HCT116 (cell line): ENCODE results near the gene FBXW2. TPM values are rescaled to one million over a fixed set of nuclear protein-coding genes. Genes with fewer than 3 reads are reported as not detected.

Experiments
- ATAC-seq: fragments of 200-7000 bp; cut with Tn5 transposase; 2 replicates; pipeline ENCODE4 v1.9.1; 2020; ENCODE audit warnings: mild to moderate bottlenecking, moderate library complexity
- BruUV-seq: library from RNA; stranded (reverse); fragments of 400-500 nt; replicated peaks from 2 replicates; lab custom pipeline; 2021; lab: Mats Ljungman, UMichigan
- CTCF ChIA-PET: fragments of 300-600 bp; sonication (Branson Sonifier 250); formaldehyde crosslinking; loops from one replicate; lab custom pipeline; 2021; ENCODE audit warnings: antibody characterized with exemption; lab: Charles Lee
- POLR2A ChIA-PET: fragments of 300-600, 350-600 bp; sonication (Branson Sonifier 250); formaldehyde crosslinking; loops from one replicate; lab custom pipeline; 2021; ENCODE audit warnings: antibody characterized with exemption; lab: Charles Lee
- RAD21 ChIA-PET, 2 experiments: fragments of 300-600 bp; sonication (Branson Sonifier 250); formaldehyde crosslinking; loops; one replicate each; lab custom pipeline; 2023; ENCODE audit warnings: low total read pairs in 2 of 2; ENCODE audit not compliant: uncharacterized antibody in 2 of 2, unreplicated experiment in 2 of 2, low non-redundant PET in 1 of 2; lab: Charles Lee
- DNase-seq: peaks from one replicate; pipeline ENCODE4 v3.0.0-alpha.2; 2010; ENCODE audit warnings: low read depth, low spot score
- H2AFZ ChIP-seq: fragments of 200-600 bp; shearing (Covaris generic), sonication (generic); 2 replicates; pipeline ENCODE4 v1.6.1; 2017; ENCODE audit warnings: low read depth, mixed run types, mixed read lengths, antibody characterized with exemption, low read length; ENCODE audit not compliant: poor library complexity, severe bottlenecking
- H3K27ac ChIP-seq: 2 replicates; pipeline ENCODE4 v1.5.1; 2012; ENCODE audit warnings: low read depth, low read length
- H3K27me3 ChIP-seq: fragments of 200-600 bp; sonication (generic); 2 replicates; pipeline ENCODE4 v1.6.1; 2016; ENCODE audit warnings: mixed run types, low read length, mixed read lengths; ENCODE audit not compliant: insufficient read depth
- H3K36me3 ChIP-seq, 2 experiments: fragments of 200-500 bp in 1 of 2; fragments of 200-600 bp in 1 of 2; sonication (Bioruptor generic) in 1 of 2; sonication (generic) in 1 of 2; 2 replicates each; pipeline versions ENCODE4 v1.5.1 to v1.6.1; 2014 to 2016; ENCODE audit warnings: low read length in 2 of 2, inconsistent platforms in 1 of 2, mixed read lengths in 1 of 2, mixed run types in 1 of 2; ENCODE audit not compliant: insufficient read depth in 2 of 2, control insufficient read depth in 1 of 2
- H3K4me1 ChIP-seq, 2 experiments: fragments of 200-600 bp in 1 of 2; sonication (generic) in 1 of 2; 2 replicates each; pipeline versions ENCODE4 v1.5.1 to v1.6.1; 2012 to 2017; ENCODE audit warnings: low read length in 2 of 2, inconsistent platforms in 1 of 2, mild to moderate bottlenecking in 1 of 2, mixed read lengths in 1 of 2, mixed run types in 1 of 2, moderate library complexity in 1 of 2; ENCODE audit not compliant: insufficient read depth in 2 of 2, control insufficient read depth in 1 of 2
- H3K4me2 ChIP-seq: fragments of 200-600 bp; sonication (generic); 2 replicates; pipeline ENCODE4 v1.6.1; 2017; ENCODE audit warnings: mixed run types, low read length, mixed read lengths
- H3K4me3 ChIP-seq, 2 experiments: fragments of 200-600 bp in 1 of 2; sonication (generic) in 1 of 2; replicated peaks in 1 of 2; 2 replicates each; pipeline ENCODE4 v1.5.1; 2011 to 2016; ENCODE audit warnings: low read length in 2 of 2, control low read depth in 1 of 2, low read depth in 1 of 2, mild to moderate bottlenecking in 1 of 2, mixed read lengths in 1 of 2, mixed run types in 1 of 2
- H3K79me2 ChIP-seq: fragments of 200-600 bp; sonication (generic); 2 replicates; pipeline ENCODE4 v1.6.1; 2017; ENCODE audit warnings: mild to moderate bottlenecking, mixed run types, low read length, moderate library complexity, mixed read lengths; ENCODE audit not compliant: insufficient read depth
- H3K9ac ChIP-seq: fragments of 200-600 bp; sonication (generic); 2 replicates; pipeline ENCODE4 v1.6.1; 2016; ENCODE audit warnings: low read length, mixed read lengths
- H3K9me2 ChIP-seq: fragments of 200-600 bp; sonication (generic), shearing (Covaris generic); 2 replicates; pipeline ENCODE4 v1.6.1; 2017; ENCODE audit warnings: mixed run types, mild to moderate bottlenecking, moderate library complexity; ENCODE audit not compliant: insufficient read depth
- H3K9me3 ChIP-seq, 2 experiments: fragments of 200-500 bp in 1 of 2; fragments of 200-600 bp in 1 of 2; sonication (Bioruptor generic) in 1 of 2; sonication (generic) in 1 of 2; 2 replicates each; pipeline ENCODE4 v1.6.1; 2014 to 2017; ENCODE audit warnings: low read length in 2 of 2, mixed read lengths in 2 of 2, inconsistent platforms in 1 of 2, low read depth in 1 of 2, mild to moderate bottlenecking in 1 of 2, mixed run types in 1 of 2, moderate library complexity in 1 of 2; ENCODE audit not compliant: control insufficient read depth in 1 of 2, insufficient read depth in 1 of 2
- H4K20me1 ChIP-seq: fragments of 200-600 bp; sonication (generic), shearing (Covaris generic); 2 replicates; pipeline ENCODE4 v1.6.1; 2017; ENCODE audit warnings: mixed run types, mild to moderate bottlenecking, moderate library complexity; ENCODE audit not compliant: insufficient read depth
- CBX3 ChIP-seq: IDR thresholded peaks from 2 replicates; pipeline ENCODE4 v1.6.1; 2012; ENCODE audit warnings: low read depth
- CEBPB ChIP-seq: IDR thresholded peaks from 2 replicates; pipeline ENCODE4 v1.6.1; 2012; ENCODE audit warnings: low read depth
- EGR1 ChIP-seq: IDR thresholded peaks from 2 replicates; pipeline ENCODE4 v1.6.1; 2012; ENCODE audit warnings: low read depth
- EZH2 ChIP-seq: fragments of 200-600 bp; sonication (generic); IDR thresholded peaks from 2 replicates; pipeline ENCODE4 v1.6.1; 2017; ENCODE audit warnings: antibody characterized with exemption, mixed run types
- POLR2A ChIP-seq: IDR thresholded peaks from 2 replicates; pipeline ENCODE4 v1.7.0; 2011; ENCODE audit warnings: borderline replicate concordance; ENCODE audit not compliant: insufficient read depth, insufficient read length; ENCODE audit errors: extremely low read depth
- RAD21 ChIP-seq: IDR thresholded peaks from 2 replicates; pipeline ENCODE4 v1.6.1; 2012; ENCODE audit warnings: low read depth, mild to moderate bottlenecking
- REST ChIP-seq: IDR thresholded peaks from 2 replicates; pipeline ENCODE4 v1.6.1; 2012; ENCODE audit warnings: low read depth
- SRF ChIP-seq: IDR thresholded peaks from 2 replicates; pipeline ENCODE4 v1.6.1; 2012; ENCODE audit warnings: low read depth
- YY1 ChIP-seq: IDR thresholded peaks from 2 replicates; pipeline ENCODE4 v1.6.1; 2011; ENCODE audit warnings: low read length, low read depth, moderate library complexity, mild to moderate bottlenecking; ENCODE audit not compliant: insufficient replicate concordance; ENCODE audit errors: extremely low read depth
- intact Hi-C: fragments of 100-400 bp; cut with micrococcal nuclease; formaldehyde crosslinking; loops from 2 replicates; pipeline ENCODE4 v1.10.0; 2022
- total RNA-seq: library from RNA; stranded (reverse); gene quantifications from one replicate; pipeline ENCODE4 v1.2.1, GENCODE V29; 2021; ENCODE audit not compliant: unreplicated experiment

Gene FBXW2
- total RNA-seq, 1 experiment from 2014 or later, result 59.6 TPM

GRCh38 chr9:120726484-120726883 lies 66.7 kb downstream of the FBXW2 start:
- H3K9ac ChIP-seq, result no peak overlapping the region
- no peaks in the 10 kb centered on the region for H3K9me2 ChIP-seq
- no peak overlapping the region for H3K4me2 ChIP-seq
- ATAC-seq, result no peak
- CTCF ChIA-PET, result no interaction called here
- H3K79me2 ChIP-seq, result no peaks in the 10 kb centered on the region
- no peaks in the 10 kb centered on the region for H3K36me3 ChIP-seq
- no peaks in the 10 kb centered on the region for H4K20me1 ChIP-seq
- no peak overlapping the region for H3K27ac ChIP-seq
- RAD21 ChIA-PET, result no interaction called here
- intact Hi-C loops, result no loop called here
- POLR2A ChIA-PET, result no interaction called here
- no peak overlapping the region for H3K4me3 ChIP-seq
- H3K4me1 ChIP-seq, result 0 out of 4 replicates have a peak, but pooled peaks cover 2 to 4% of the 10 kb centered on the region in 2 experiments
- no peaks in the 10 kb centered on the region for H3K9me3 ChIP-seq
- no peak overlapping the region for H2AFZ ChIP-seq
- TF ChIP-seq CBX3 (no peak), EZH2 (no peak), RAD21 (no peak), POLR2A (no peak), EGR1 (no peak), SRF (no peak), CEBPB (no peak), YY1 (no peak), REST (no peak)
- DNase-seq, result no peak
- H3K27me3 ChIP-seq, result no peaks in the 10 kb centered on the region
- no TSS peak for BruUV-seq
